Keratinocyte (primary cell): ENCODE data around the gene RAB23. TPM values are rescaled to one million over a fixed set of nuclear protein-coding genes. Genes with fewer than 3 reads are reported as not detected.

Experiments used
- DNase-seq: peaks from one replicate; pipeline ENCODE4 v3.0.0-alpha.2; 2011; ENCODE audit warnings: low read depth, missing footprints, low spot score
- FAIRE-seq: peaks from 2 replicates; lab custom pipeline; 2011; peaks lifted over from hg19 to GRCh38; lab: Jason Lieb, UNC
- H2AFZ ChIP-seq: 2 replicates; pipeline ENCODE4 v1.6.0; 2012; ENCODE audit warnings: low read length, control low read depth, inconsistent platforms; ENCODE audit not compliant: control insufficient read depth
- H3K27ac ChIP-seq: 2 replicates; pipeline ENCODE4 v1.5.1; 2011; ENCODE audit warnings: low read length; ENCODE audit not compliant: control insufficient read depth, insufficient read depth
- H3K27me3 ChIP-seq: 3 replicates; pipeline ENCODE4 v1.6.0; 2011; ENCODE audit warnings: low read length; ENCODE audit not compliant: control insufficient read depth, insufficient read depth; ENCODE audit errors: extremely low read depth
- H3K36me3 ChIP-seq, 2 experiments: 2 replicates in 1 of 2; 3 replicates in 1 of 2; pipeline ENCODE4 v1.5.1; 2011; ENCODE audit warnings: low read length in 2 of 2, mild to moderate bottlenecking in 1 of 2; ENCODE audit not compliant: control insufficient read depth in 2 of 2, insufficient read depth in 2 of 2; ENCODE audit errors: extremely low read depth in 1 of 2
- H3K4me1 ChIP-seq: 3 replicates; pipeline ENCODE4 v1.5.1; 2011; ENCODE audit warnings: low read length; ENCODE audit not compliant: control insufficient read depth, insufficient read depth; ENCODE audit errors: extremely low read depth
- H3K4me2 ChIP-seq: 3 replicates; pipeline ENCODE4 v1.6.0; 2011; ENCODE audit warnings: low read depth, low read length; ENCODE audit not compliant: control insufficient read depth, insufficient read depth; ENCODE audit errors: extremely low read depth
- H3K4me3 ChIP-seq, 3 experiments: fragments of 200-600 bp in 1 of 3; sonication (generic) in 1 of 3; 2 replicates in 2 of 3; 3 replicates in 1 of 3; pipeline ENCODE4 v1.5.1; 2011 to 2016; ENCODE audit warnings: low read length in 3 of 3, mild to moderate bottlenecking in 3 of 3, control low read depth in 2 of 3, inconsistent platforms in 1 of 3, low read depth in 1 of 3, mixed read lengths in 1 of 3, mixed run types in 1 of 3, moderate library complexity in 1 of 3; ENCODE audit not compliant: control insufficient read depth in 2 of 3, insufficient read depth in 2 of 3; ENCODE audit errors: extremely low read depth in 1 of 3
- H3K79me2 ChIP-seq: 2 replicates; pipeline ENCODE4 v1.6.0; 2012; ENCODE audit warnings: low read length; ENCODE audit not compliant: control insufficient read depth, insufficient read depth
- H3K9ac ChIP-seq: 3 replicates; pipeline ENCODE4 v1.6.0; 2011; ENCODE audit warnings: low read length; ENCODE audit not compliant: control insufficient read depth, insufficient read depth; ENCODE audit errors: extremely low read depth
- H3K9me1 ChIP-seq: 3 replicates; pipeline ENCODE4 v1.6.0; 2011; ENCODE audit warnings: low read length; ENCODE audit not compliant: control insufficient read depth, insufficient read depth; ENCODE audit errors: extremely low read depth
- H3K9me3 ChIP-seq: 2 replicates; pipeline ENCODE4 v1.5.1; 2012; ENCODE audit warnings: low read depth, low read length; ENCODE audit not compliant: control insufficient read depth
- H4K20me1 ChIP-seq: 3 replicates; pipeline ENCODE4 v1.6.0; 2011; ENCODE audit warnings: low read length; ENCODE audit not compliant: control insufficient read depth, insufficient read depth; ENCODE audit errors: extremely low read depth
- EZH2 ChIP-seq: IDR thresholded peaks from one replicate; pipeline ENCODE4 v1.6.1; 2012; ENCODE audit warnings: inconsistent platforms, mild to moderate bottlenecking, low read length, moderate library complexity
- dilution Hi-C: fragments of 300-500 bp; cut with MboI; formaldehyde crosslinking; loops from one replicate; pipeline ENCODE4 v1.7.0; 2020; ENCODE audit warnings: low sequenced_read_pairs; ENCODE audit not compliant: extremely low pct_ligation_motif_present
- polyA plus RNA-seq, 5 experiments: library from polyadenylated mRNA; depleted of rRNA in 3 of 5; stranded (reverse) in 3 of 5; stranded (forward) in 1 of 5; unstranded in 1 of 5; fragments of >200 nt; gene quantifications; 1 replicate in 1 of 5; 2 replicates in 3 of 5; 3 replicates in 1 of 5; pipeline versions ENCODE4 v1.2.1 to v1.2.3, GENCODE V29; 2011 to 2012; ENCODE audit warnings: missing spikeins in 2 of 5, low read depth in 1 of 5, low replicate concordance in 1 of 5
- TF ChIP-seq, protein P1 (sequence below), 3 experiments: IDR thresholded peaks in 1 of 3; conservative IDR thresholded peaks in 1 of 3; optimal IDR thresholded peaks in 1 of 3; 2 replicates in 2 of 3; 3 replicates in 1 of 3; pipeline versions ENCODE3 to v1.5.1; 2011; ENCODE audit warnings: low read length in 3 of 3, mild to moderate bottlenecking in 3 of 3, moderate library complexity in 2 of 3, control low read depth in 1 of 3, inconsistent platforms in 1 of 3; ENCODE audit not compliant: insufficient read depth in 2 of 3; ENCODE audit errors: extremely low read depth in 1 of 3

The RAB23 gene
- polyA plus RNA-seq, 1 donor (not counting 4 experiments of a cell fraction or from before 2014, with no cell fraction given): 14.6 TPM

DNA sequence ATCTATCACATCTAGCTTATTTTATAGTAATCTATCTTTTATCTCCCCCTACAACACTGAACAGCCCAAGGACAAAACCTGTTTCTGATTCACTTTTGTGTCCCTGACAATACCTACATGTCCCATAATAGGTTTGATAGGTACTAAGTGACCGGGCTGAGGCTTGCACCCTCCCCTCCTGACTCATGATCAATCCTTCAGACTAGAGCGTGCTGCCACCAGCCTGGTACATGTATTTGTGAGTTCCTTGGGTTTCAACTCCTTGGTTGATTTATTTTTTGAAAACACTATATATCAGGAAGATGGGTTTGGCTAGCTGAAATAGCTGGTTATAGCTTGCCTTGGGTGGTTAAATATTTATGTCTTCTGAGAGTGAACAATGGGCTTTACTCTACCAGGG lies 41.6 kb upstream of the RAB23 start:
- FAIRE-seq (no peak), DNase-seq (no peak)
- H3K4me3 ChIP-seq: no peak overlapping the region
- no peaks in the 10 kb centered on the region for H3K9me3 ChIP-seq
- dilution Hi-C loops: no loop called here
- no peak overlapping the region for H3K9ac ChIP-seq
- no peak overlapping the region for H2AFZ ChIP-seq
- no peaks in the 10 kb centered on the region for H4K20me1 ChIP-seq
- H3K36me3 ChIP-seq: no peaks in the 10 kb centered on the region
- no peaks in the 10 kb centered on the region for H3K9me1 ChIP-seq
- no peak for TF ChIP-seq EZH2
- TF ChIP-seq, protein P1, sequence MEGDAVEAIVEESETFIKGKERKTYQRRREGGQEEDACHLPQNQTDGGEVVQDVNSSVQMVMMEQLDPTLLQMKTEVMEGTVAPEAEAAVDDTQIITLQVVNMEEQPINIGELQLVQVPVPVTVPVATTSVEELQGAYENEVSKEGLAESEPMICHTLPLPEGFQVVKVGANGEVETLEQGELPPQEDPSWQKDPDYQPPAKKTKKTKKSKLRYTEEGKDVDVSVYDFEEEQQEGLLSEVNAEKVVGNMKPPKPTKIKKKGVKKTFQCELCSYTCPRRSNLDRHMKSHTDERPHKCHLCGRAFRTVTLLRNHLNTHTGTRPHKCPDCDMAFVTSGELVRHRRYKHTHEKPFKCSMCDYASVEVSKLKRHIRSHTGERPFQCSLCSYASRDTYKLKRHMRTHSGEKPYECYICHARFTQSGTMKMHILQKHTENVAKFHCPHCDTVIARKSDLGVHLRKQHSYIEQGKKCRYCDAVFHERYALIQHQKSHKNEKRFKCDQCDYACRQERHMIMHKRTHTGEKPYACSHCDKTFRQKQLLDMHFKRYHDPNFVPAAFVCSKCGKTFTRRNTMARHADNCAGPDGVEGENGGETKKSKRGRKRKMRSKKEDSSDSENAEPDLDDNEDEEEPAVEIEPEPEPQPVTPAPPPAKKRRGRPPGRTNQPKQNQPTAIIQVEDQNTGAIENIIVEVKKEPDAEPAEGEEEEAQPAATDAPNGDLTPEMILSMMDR (optimal IDR thresholded peaks at IDR 0.05 in 1 of 3, IDR thresholded peaks at IDR 0.05 in 1 of 3, conservative IDR thresholded peaks at IDR 0.05 in 1 of 3; ENCODE audit: extremely low read depth in 1 of 3, insufficient read depth in 2 of 3, low read length in 3 of 3): no peak
- H3K4me2 ChIP-seq: no peak overlapping the region
- H3K79me2 ChIP-seq: no peaks in the 10 kb centered on the region
- H3K27ac ChIP-seq: no peak overlapping the region
- no peaks in the 10 kb centered on the region for H3K27me3 ChIP-seq
- H3K4me1 ChIP-seq: peaks cover 23% of the 10 kb centered on the region

DNA sequence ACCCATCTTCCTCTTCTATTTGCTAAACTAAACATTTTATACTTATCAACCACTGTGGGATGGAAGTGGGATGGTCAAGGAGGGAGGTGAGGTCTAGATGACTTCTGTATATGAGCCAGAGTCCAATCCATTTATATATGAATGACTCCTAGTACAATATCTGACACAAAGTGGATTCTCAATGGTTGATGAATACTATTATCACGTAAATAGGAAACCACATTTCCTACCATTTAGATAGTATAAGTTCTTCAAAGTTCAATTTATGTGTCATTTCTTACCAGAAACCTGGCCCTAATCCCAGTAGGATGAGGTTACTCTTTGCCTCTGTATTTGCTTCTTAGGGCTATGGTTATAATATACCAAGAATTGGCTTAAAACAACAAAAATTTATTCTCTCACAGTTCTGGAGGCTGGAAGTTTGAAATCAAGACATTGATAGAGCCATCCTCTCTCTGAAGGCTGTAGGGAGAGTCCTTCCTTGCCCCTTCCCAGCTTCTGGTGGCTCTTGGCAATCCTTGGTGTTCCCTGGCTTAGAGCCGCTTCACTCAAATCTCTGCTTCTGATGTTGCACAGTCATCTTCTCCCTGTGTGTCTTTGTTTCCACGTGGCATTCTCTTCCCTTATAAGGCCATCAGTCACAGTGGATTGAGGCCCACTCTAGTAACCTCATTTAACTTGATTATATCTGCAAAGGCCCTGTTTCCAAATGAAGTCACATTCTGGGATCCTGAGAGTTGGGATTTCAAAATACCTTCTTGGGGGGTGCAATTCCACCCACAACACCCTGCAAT lies 41.0 kb upstream of the RAB23 start:
- H3K79me2 ChIP-seq: no peaks in the 10 kb centered on the region
- H4K20me1 ChIP-seq: no peaks in the 10 kb centered on the region
- H3K27me3 ChIP-seq: no peaks in the 10 kb centered on the region
- DNase-seq (no peak), FAIRE-seq (no peak)
- H3K4me3 ChIP-seq: no peak overlapping the region
- H3K9me3 ChIP-seq: no peaks in the 10 kb centered on the region
- TF ChIP-seq, protein P1 (optimal IDR thresholded peaks at IDR 0.05 in 1 of 3, IDR thresholded peaks at IDR 0.05 in 1 of 3, conservative IDR thresholded peaks at IDR 0.05 in 1 of 3; ENCODE audit: extremely low read depth in 1 of 3, insufficient read depth in 2 of 3, low read length in 3 of 3): no peak
- no peak for TF ChIP-seq EZH2
- H2AFZ ChIP-seq: no peak overlapping the region
- no peaks in the 10 kb centered on the region for H3K9me1 ChIP-seq
- peaks cover 23% of the 10 kb centered on the region for H3K4me1 ChIP-seq
- H3K9ac ChIP-seq: no peak overlapping the region
- H3K4me2 ChIP-seq: no peak overlapping the region
- no peak overlapping the region for H3K27ac ChIP-seq
- no peaks in the 10 kb centered on the region for H3K36me3 ChIP-seq
- dilution Hi-C loops: no loop called here
